Peyer's patch (tissue), 4 donors: ENCODE data around the gene CNTN4.

Source experiments
- CTCF ChIP-seq, 6 experiments: fragments of 450-650 bp in 4 of 6; fragments of 200-600 bp in 2 of 6; sonication (generic) in 1 of 6; IDR thresholded peaks; one replicate each; pipeline ENCODE4 v1.5.1; 2017 to 2019; ENCODE audit warnings: antibody characterized with exemption in 6 of 6, mild to moderate bottlenecking in 3 of 6, moderate library complexity in 1 of 6
- POLR2A ChIP-seq, 2 donors: fragments of 450-650 bp; IDR thresholded peaks; one replicate each; pipeline ENCODE4 v1.5.1; 2017; ENCODE audit warnings: antibody characterized with exemption in 2 of 2, mild to moderate bottlenecking in 2 of 2, moderate library complexity in 2 of 2

GRCh38 chr3:2603692-2604289 lies 505.1 kb downstream of the CNTN4 start:
- TF ChIP-seq CTCF (IDR thresholded peaks at IDR 0.05) (no peak), POLR2A (IDR thresholded peaks at IDR 0.05) (no peak)
